ENCODE results near the gene SRGAP2B.
"Not testable (repeated sequence)": the region's sequence is repeated elsewhere in the genome, so short reads cannot be mapped to it uniquely, and the experiment has no call there.

SRGAP2B gene

DNA sequence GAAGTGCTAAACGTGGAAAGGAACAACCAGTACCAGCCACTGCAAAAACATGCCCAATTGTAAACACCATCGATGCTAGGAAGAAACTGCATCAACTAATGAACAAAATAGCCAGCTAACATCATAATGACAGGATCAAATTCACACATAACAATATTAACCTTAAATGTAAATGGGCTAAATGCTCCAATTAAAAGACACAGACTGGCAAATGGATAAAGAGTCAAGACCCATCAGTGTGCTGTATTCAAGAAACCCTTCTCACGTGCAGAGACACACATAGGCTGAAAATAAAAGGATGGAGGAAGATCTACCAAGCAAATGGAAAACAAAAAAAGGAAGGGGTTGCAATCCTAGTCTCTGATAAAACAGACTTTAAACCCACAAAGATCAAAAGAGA is 128.6 kb downstream of the SRGAP2B start:
- not testable (repeated sequence) for H3K4me3 ChIP-seq (ENCODE audit: low read depth, low read length); DNase-seq (ENCODE audit: low read depth)

DNA sequence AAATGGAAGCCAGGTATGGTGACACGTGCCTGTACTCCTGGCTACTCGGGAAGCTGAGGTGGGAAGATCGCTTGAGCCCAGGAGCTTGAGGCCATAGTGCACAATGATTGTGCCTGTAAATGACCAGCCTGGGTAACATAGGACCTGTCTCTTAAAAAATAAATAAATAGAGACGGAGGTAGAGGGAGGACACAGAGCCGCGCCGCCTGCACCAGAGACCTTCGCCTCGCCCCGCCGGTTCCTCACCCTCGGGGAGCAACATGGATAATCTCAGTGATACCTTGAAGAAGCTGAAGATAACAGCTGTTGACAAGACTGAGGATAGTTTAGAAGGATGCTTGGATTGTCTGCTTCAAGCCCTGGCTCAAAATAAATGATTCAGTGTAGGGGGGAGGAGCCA is 130.4 kb downstream of the SRGAP2B start:
- H3K4me3 ChIP-seq (ENCODE audit: low read depth, low read length); DNase-seq (ENCODE audit: low read depth): not testable (repeated sequence)

DNA sequence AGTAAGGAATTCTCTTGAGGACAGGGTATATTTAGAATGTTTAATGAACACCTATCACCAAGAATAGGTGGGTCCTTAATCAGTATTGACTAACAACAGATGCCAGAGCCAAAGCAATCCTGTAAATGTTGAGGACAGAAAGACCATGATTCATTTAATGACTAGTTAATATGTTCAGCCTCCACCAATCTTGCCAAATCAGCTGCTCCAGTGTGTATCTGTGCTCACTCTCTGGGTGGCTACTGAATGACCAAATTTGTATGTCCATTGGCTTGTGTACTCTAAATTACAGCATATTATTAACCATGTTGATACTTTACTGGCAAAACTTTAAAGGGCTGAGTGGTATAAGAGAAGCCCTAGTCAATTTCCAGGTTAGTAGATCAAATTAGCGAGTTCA is 130.9 kb downstream of the SRGAP2B start:
- H3K4me3 ChIP-seq (ENCODE audit: low read depth, low read length); DNase-seq (ENCODE audit: low read depth): not testable (repeated sequence)

GRCh38 chr1:144963571-144963970 is 131.6 kb downstream of the SRGAP2B start:
- not testable (repeated sequence) for H3K4me3 ChIP-seq (ENCODE audit: low read depth, low read length); DNase-seq (ENCODE audit: low read depth)

DNA sequence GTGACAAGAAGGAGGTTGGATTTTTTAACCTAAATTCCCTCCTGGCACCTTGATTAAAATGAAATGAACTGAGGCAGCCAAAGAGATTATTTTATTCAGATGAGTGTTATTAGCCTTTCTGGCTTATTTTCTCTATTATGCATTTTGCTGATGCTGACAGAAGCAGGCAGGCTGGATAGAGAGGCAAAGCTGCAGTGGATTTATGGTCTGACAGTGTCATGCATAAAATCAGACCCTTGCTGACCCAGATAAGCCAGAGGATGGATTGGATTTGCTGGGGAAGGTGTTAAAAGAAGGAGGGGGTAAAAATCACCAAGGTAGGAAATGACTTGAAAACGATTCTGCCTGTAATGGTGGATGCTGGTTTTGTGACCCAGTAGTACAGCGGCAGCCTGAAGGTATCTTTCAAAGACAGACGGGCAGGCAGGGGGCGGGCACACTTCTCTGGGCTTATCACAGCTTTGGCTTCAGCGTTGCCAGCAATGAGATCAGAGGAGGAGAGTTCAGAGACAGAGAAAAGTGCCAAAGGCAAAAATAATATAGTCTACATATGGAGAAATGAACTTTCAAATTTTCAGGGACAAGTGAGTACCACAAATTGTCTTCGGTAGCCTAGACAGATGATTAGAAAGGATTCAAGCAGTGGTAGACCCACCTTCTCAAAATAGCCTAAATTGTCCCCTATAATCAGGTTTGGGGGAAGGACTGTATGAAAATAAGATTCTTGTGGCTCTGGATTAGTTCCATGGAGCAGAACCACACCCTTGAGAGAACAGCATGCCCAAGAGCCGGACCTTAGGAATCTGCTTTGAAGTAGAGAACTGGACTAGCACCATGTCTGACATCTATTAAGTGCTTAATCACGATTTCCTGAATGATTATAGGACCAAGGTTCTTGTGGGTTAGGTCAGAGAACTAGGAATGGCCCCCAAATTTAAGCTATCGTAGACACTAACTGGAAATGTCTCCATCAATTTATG is 133.2 kb downstream of the SRGAP2B start:
- not testable (repeated sequence) for DNase-seq (ENCODE audit: low read depth); H3K4me3 ChIP-seq (ENCODE audit: low read depth, low read length)

DNA sequence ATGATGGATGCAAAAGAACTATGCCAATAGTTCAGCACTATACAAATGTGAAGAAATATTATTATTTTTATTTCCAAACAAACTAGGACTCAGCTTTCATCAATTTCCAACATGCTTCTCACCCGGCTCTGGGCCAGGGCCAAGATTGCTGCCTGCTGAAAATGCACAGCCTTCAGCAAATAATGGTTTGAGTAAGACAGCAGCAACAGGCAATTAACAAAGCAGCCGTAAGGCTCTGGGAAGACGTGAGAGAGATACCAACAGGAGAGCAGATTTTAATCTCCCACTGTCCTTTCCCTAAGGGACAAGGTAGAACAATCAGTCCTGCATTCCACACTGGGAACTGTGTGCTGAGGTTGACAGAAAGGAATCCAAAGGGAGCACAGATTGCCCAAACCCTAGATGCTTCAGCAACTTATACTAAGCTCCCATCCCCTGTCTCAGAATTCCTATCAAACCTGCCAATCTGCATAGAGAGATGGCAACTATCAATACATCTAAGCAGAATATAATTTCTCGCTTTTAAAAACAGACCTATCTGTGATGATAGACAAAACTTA is 134.1 kb downstream of the SRGAP2B start:
- not testable (repeated sequence) for DNase-seq (ENCODE audit: low read depth); H3K4me3 ChIP-seq (ENCODE audit: low read depth, low read length)

DNA sequence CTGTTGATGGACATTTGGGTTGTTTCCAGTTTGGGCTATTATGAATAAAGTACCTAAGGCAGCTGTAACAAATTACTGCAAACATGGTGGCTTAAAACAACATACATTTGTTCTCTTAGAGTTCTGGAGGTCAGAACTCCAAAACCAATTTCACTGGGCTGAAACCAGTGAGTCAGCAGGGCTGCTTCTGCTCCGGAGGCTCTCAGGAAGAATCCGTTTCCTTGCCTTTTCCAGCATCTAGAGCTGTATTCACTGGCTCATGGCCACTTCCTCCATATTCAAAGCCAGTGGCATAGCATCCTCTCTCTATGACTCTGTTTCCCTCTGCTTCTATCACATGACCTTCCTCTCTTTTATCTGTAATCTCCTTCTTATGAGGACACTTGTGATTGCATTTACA is 146.7 kb downstream of the SRGAP2B start:
- not testable (repeated sequence) for H3K4me3 ChIP-seq (ENCODE audit: low read depth, low read length); DNase-seq (ENCODE audit: low read depth)

DNA sequence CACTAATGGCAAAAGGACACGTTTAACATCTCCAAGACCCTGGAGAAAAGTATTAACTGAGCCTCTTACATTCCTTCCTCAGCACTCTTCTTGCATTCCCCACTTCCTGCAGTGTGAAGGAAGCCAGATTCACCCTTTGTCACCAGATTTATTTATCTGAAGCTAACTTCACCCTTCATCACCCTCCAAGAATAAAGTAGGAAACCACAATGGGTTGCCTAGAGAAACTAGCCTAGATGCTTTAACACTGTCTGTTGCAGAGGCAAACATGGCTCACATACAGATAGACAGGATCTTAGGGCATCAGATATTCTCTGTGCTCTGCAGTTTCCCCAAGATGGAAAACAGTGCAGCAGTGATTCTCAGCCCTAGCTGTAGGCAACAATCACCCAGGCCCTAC is 147.6 kb downstream of the SRGAP2B start:
- not testable (repeated sequence) for H3K4me3 ChIP-seq (ENCODE audit: low read depth, low read length); DNase-seq (ENCODE audit: low read depth)

DNA sequence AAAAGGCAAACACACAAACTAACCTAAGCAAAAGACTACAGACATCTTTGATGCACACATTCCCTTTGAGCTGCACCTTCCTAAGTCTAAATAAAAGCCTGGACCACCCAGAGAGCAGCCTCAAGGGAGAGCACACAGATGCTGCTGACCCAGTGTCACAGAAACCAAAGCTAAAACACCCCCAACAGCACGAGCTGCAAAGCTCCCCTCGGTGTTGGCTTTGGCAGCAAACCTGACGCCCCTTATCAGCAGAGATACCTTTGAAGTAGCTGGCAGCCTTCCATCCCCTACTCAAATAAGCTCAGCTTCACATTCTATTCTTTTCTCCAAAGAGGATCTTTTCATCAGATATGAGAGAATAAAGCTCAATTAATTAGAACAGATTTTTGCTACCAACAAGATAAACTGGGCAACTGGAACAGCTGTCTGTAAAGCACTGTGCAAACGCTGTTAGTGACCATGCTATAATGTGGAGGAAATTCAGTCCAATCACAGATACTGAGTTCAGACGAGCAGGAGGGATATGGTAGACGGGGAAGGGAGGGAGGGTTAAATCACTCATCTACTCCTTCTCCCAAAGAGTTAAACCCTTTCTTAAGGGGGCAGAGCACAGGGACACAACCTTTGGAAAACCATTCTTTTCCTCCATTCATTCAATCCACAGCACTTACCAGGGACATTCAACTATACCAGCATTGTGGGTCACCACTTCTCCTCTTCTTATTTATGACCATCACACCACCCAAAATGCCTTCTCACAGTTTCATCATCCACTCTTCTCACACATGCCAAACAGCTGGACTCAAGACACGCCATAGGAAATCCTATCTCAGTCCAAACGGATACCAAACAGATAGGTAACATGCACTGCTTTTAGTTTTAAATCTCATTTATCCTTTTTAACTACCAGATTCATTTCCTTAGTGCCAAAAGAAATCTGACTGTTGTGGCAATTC is 148.3 kb downstream of the SRGAP2B start:
- DNase-seq (ENCODE audit: low read depth); H3K4me3 ChIP-seq (ENCODE audit: low read depth, low read length): not testable (repeated sequence)

DNA sequence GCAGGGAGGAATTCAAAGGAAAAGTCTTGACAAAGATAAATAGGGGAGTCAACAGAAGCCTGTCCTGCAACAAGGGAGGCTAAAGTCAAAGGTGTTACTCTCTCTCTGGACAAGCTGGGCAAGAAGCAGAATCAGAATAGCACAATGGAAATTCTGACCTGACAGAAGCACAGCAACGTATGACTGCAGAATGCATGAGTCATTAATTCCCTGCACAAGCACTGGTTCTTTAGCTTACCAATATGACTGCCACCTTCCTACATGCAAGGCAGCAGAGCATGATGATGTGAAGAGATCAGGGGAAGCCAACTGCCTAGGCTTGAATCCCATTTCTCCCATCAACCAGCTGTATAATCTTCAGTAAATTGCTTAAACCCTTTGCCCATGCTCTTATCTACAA is 153.4 kb downstream of the SRGAP2B start:
- not testable (repeated sequence) for H3K4me3 ChIP-seq (ENCODE audit: low read depth, low read length); DNase-seq (ENCODE audit: low read depth)

DNA sequence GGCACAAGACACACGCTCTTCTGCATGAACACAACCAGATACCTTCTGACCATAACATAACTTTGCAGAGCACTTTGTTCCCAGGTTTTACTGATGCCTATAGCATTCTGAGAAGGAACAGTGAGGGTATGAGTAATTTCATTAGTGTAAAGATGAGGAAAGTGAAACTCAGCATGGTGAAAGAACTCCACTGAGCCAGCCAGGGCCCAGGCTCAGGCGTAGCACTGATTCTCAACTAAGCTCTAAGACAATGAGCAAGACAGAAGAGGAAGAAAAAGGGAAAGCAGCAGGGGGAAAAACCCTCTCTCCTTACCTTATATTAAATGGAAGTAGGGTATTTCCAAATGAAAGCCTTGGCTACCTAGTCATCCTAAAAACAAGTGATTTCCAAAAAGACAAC is 155.1 kb downstream of the SRGAP2B start:
- H3K4me3 ChIP-seq (ENCODE audit: low read depth, low read length); DNase-seq (ENCODE audit: low read depth): not testable (repeated sequence)

DNA sequence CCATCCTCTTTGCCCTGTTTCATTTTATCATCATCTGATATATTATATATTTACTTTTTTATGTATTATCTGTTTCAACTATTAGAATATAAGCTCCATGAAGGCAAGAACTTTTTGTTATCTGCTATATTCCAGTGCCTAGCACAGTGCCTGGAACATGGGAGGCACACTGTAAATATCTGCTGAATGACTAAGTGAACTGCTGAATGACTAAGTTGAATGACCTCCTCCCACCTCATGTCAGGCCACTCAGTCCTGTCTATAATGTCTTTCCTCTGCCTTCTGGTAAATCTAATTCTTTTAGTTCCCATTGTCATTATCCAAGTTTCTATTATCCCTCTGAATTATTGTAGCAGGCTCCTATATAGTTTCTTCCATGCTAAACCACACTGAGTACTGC is 156.5 kb downstream of the SRGAP2B start:
- DNase-seq (ENCODE audit: low read depth); H3K4me3 ChIP-seq (ENCODE audit: low read depth, low read length): not testable (repeated sequence)

DNA sequence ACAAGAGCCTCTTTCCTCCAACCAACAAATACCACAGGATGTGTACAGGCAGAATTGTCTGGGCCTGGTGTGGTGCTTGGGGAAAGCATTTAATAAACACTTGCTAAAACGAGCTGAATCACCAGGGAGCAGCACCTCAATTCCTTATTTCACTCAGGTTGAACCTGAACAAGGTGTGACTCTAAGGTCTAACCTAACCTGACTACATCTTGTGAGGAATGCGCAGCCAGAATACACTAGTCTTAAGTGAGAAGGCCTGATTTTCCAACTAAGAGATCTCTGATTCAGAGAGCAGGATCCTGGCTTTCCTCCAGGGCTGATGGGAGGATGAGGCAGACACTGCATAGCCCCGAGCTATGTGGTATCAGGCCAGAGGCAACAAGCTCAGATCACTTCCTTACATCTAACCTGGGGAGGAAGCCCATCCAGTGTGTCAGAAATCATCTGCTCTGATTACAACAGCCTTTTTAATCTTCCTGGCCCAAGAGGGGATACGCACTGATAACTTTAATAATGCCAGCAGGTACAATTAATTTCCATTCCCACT is 158.9 kb downstream of the SRGAP2B start:
- not testable (repeated sequence) for H3K4me3 ChIP-seq (ENCODE audit: low read depth, low read length); DNase-seq (ENCODE audit: low read depth)

GRCh38 chr1:144935310-144935709 is 159.8 kb downstream of the SRGAP2B start:
- DNase-seq (ENCODE audit: low read depth); H3K4me3 ChIP-seq (ENCODE audit: low read depth, low read length): not testable (repeated sequence)

- DNase-seq (ENCODE audit: low read depth); H3K4me3 ChIP-seq (ENCODE audit: low read depth, low read length): not testable (repeated sequence)
Measured at GRCh38 chr1:144933014-144933413, 162.1 kb downstream of the SRGAP2B start.

DNA sequence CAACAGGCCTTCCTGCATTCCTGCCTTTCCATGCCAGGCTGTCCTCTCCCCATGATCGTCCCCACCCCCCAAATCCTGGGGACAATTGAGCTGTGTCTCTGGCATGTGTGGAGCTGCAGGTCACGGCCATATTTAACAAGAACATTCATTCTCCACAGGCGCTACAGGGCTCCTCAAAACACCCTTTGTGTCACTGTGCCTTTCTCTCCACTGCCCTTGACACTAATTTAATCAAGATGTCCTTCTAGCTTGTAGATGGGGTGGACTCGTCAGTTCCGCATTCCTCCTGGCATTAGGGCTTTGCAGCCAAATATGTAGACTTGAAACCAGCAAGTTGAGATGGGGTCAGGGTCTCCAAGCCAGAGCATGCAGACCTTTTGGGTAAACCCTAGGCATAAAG is 163.0 kb downstream of the SRGAP2B start:
- not testable (repeated sequence) for DNase-seq (ENCODE audit: low read depth); H3K4me3 ChIP-seq (ENCODE audit: low read depth, low read length)

GRCh38 chr1:144931553-144931952 is 163.6 kb downstream of the SRGAP2B start:
- DNase-seq (ENCODE audit: low read depth); H3K4me3 ChIP-seq (ENCODE audit: low read depth, low read length): not testable (repeated sequence)

DNA sequence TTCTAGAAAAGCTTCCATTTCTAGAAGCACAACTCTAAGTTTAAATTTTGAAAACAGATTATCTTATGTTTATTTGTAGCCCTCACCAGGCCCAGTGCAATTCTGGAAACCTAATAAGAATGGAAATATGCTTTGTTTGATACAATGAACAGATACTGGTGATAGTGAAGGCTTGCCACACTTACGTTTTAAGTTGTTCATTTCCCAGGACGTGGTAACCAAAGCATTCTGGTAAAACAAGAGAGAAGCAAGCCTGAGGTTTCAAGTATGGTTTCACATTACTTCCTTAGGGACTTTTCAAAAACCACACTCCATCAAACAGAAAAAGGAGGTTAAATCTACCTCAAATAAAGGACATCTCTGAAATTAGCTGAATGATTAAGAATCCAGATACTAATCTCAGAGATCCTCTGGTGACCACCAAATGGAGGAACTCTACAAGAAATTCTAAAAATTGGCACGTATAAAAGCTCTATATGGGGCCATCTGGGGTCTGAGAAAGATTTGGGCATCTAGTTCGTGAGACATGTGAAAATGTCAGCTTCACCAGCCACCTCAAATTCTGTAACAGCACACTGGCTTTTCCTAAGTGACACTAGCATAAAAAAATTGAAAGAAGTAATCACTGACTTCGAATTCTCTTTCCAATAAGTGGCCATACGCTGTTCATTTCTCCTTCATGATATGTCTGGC is 164.9 kb downstream of the SRGAP2B start:
- not testable (repeated sequence) for DNase-seq (ENCODE audit: low read depth); H3K4me3 ChIP-seq (ENCODE audit: low read depth, low read length)
